ENCODE data around the gene CD82.

Gene CD82

GRCh38 chr11:44565211-44565952 is at the start of gene CD82:
Gene CD82 (plus strand): TSS chr11:44565663. CDS start chr11:44594663, 29,000 bp downstream.
- DNase-seq = peak; percentile 100

DNA sequence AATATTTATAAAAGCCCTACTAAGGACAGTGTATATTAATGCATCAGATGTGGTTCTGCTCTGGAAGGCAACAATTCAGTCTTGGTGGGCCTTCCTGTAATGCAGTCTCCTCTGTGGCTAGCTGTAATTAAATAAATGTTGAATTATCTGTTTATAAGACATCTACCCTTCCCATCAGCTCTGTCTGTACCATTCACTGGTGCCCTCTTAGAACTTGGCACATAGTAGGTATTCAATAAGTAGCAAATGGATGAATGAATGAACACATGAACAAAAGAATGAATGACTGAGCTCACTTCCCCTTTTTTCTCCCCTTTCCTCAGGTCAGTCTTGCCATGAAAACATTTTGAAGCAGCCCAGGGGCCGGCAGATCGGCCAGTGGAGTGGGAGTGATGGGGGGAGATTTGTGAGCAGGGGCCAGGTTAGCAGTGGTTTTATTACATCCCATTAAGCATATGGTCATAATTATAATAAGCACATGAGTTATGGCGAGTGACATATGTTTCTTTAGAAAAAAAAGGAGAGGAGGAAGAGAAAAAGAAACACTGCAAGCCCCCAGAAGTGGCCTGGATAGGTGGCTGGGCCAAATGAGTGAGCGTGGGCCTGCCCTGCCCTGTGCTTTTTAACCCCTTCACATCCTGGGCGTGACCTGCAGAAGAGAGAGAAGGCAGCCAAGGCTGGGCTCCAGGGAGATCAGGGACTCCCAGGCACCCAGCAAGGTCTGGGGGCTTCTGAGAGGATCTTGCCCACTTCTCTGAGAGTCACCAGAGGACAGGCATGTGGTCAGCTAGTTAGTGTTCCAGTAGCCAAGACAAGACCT is 48.6 kb upstream of the CD82 start:
- DNase-seq = peak; percentile 83

DNA sequence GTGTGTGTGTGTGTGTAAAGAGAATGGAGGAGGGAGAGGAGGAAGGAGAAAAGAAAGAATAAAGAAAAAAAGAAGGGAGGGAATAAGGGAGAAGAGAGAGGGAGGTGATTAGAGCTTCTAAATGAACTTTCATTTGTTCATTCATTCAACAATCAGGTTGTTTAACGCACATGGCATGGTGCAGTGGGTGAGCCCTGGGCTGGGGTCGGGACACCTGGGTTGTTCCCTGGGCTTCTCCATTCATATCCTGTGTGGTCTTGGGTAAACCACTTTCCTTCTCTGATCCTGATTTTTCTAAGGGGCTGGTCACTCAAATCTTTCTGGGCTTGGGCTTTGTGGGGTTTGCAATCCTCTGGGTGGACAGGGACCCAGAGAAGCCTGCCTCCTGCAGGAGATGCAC is 47.9 kb upstream of the CD82 start:
- DNase-seq = no peak

- no peak for DNase-seq
Observed at GRCh38 chr11:44518968-44519550, 46.4 kb upstream of the CD82 start.

DNA sequence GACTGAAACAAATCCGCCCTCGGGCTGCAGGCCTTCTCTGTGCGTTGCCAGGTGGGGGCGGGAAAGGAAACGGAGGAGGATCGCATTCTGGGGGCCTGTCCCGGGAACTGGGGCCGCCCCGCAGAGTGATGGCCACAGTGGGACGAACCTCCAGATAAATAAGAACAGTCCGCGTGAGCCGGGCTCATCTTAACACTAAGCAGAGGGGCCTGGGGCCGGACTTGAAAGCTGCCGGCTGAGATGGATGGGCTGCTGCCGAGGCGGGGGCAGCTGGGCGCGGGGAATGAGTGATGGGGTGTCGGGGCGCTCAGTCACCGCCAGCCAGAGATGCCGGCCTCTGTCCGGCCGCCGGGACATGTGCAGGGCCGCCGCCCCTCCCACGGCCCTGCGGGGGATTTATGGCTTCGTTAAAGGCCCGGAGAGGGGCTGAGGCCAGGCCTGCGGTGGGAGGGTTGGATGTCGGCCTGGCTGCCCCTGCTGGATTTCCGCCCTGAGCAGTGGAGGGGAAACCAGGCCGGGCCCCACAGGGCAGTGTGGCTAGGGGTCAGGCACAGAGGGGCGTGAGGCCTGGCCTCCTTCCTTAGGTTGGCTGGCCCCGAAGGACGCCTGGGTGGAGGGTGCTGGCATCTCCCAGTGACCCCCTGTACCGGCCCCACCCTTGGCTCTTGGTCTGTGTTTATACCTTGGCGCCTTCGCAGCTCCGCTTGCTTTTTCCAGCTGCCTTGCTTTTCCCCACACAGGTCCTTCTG is 45.3 kb upstream of the CD82 start:
- DNase-seq = no peak

GRCh38 chr11:44521148-44521547 is 44.3 kb upstream of the CD82 start:
- DNase-seq = no peak

DNA sequence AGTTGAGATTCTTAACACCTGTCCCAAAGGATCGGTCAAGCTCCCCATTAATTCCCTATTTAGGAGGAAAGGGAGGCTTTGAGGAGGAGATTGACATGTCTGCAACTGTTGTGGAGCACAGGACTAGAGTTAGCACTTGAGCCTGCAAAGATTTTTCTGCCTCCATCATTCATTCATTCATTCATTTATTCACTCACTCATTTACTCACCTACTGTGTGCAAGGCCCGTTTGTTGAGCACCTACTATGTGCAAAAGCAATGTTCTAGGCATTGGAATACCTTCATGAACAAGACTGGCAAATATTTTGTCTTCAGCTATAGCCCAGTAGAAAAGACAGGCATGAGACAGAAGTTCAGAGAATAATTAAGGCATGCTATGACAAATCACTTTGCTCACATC is 43.2 kb upstream of the CD82 start:
- no peak for DNase-seq

- DNase-seq = no peak
Observed at GRCh38 chr11:44524346-44524745, 41.1 kb upstream of the CD82 start.

GRCh38 chr11:44524751-44525201 is 40.7 kb upstream of the CD82 start:
- DNase-seq = no peak

DNA sequence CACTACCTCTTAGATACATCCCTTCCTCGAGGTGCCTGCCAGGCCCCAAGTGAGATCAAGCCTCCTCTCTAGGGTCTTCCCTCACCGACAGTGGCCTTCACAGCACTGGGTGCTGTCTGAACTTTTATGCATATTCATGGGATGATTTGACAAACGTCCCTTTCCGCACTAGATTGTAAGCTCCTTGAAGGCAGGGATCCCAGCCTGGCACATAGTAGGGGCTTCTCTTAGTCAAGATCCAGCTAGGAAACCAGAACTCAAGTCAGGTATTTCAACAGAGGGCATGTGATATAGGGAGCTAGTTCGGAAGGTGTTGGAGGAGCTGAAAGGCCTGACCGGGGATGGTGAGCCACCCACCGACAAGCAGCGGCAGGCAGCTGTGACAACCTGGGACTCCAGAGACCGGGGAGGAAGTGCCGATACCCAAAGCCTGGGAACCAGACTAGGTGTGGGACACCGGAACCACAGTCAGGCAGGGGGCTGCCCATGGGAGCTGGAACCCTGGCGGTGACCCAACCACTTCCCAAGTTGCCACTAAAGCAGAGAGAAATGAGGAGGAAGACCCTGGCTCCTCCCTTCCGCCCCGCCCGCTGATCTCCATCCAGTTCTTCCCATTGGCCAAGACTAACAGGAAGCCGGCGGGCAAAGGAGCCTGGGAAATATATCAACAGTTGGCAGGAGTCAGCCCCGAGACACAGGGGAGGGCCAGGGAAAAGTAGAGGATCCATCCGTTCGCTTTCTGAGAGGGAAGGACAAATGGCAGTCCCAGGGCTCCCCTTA is 39.8 kb upstream of the CD82 start:
- DNase-seq = no peak

DNA sequence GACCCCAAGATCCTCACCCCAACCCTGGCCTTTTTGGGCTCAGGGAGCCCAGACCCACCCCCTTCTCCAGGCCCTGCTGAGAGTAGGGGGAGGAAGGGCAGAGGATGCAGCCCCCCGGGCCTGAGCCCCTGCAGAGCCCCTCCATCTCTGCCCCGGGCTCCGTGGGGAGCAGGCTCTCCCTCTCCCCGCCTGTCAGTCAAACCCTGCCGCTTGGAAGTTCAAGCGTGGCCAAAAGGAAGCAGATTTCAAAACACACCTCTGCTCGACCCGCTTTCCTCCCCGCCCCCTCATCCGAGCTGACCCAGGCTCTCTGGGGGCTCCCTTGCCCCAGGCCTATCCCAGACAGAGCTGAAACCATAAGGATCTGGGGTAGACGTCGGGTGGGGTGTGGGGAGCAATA is 39.0 kb upstream of the CD82 start:
- DNase-seq = no peak

DNA sequence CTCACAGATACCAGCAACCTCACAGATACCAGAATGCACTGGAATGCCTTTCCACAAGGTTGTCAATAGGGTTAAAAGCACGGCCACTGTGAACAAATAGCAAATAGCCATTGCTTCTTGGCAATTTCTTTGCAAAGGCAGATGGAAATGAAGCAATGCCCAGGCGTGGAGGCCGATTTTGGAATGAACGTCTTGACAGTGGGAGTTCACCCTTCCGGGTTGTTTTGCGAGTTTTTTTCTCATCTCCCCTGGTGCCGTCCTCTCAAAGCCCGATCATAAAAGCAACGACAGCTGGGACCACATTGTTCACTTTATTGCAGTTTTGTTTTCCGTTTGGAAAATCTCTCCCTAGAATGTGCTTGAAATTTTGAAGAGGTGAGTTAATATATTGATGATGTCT is 38.0 kb upstream of the CD82 start:
- DNase-seq = no peak

- no peak for DNase-seq
Observed at GRCh38 chr11:44528103-44528502, 37.4 kb upstream of the CD82 start.

DNA sequence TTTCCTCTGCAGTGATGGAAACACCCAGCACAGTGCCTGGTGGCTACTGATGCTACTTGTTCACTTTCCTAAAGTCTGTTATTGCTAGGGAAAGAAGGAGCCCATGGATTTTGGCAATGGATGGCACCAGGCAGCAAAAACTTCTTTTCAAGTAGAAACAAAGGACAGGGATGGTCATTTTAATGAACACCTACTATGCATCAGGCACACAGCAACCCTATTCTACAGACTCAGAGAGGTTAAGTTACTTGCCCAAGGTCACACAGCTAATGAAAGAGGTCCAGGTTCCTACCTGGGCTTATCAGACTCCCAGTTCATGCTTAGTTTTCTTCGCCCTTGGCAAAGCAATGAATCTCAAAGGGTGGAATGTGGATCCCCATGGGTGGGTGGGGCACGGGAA is 36.9 kb upstream of the CD82 start:
- no peak for DNase-seq

DNA sequence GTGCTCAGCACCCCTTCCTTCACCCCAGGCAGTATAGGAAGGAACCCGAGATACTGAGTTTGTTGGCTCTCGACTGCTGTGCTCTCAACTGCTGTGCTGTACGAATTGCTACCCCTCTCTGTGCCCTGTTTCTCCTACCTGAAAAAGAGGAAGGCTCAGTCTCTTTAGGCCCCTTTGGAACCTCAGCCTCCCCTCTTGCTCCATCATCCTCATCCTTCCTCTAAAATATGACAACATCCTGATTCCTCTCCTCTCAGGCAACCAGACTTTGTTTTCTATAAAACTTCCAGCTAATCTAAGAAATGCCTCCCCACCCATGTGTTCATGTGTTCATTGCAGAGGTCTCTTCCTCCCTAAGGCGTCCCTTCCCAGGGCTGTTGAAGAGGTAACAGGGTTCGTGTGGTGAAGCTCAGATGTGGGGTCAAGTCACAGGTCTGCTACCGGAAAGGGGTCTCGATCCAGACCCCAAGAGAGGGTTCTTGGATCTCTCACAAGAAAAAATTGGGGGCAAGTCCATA is 35.5 kb upstream of the CD82 start:
- no peak for DNase-seq

- no peak for DNase-seq
Observed at GRCh38 chr11:44530413-44531115, 34.9 kb upstream of the CD82 start.

DNA sequence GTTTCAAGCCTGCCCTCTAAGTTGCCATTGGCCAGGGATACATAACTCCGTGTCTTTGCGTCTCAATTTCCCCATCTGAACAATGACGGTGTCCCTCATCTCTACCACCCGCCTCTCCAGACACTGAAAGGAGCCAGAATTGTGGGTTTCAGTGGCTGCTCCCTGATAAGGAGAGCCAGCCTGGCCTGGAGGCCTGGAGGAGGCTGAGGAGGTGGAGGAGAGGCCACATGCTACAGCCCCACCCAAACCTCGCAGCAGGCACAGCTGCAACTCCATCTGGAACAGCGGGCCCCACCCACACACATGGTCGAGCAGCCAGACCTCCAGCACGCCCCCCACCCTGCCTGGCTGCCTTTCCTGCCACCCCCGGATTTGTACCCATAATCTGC is 34.4 kb upstream of the CD82 start:
- peak; percentile 16 for DNase-seq

DNA sequence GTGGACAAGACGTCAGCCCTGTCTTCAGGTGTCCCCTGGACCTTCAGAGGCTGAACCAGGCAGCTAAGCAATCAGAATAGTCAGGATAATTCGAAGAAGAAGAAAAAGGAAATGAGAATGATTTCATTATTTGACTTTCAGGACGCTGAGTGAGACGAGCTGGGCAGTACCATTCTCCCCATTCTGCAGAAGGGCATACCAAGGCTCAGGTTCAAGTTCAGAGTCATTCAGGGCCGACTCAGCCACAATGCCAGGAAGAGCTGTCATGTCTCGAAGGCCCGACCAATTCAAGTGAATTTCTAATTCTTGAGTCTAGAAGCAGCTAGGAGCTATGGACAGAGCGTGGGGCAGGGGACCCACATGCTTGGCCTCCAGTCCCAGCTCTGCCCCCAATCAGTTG is 33.8 kb upstream of the CD82 start:
- DNase-seq = no peak

DNA sequence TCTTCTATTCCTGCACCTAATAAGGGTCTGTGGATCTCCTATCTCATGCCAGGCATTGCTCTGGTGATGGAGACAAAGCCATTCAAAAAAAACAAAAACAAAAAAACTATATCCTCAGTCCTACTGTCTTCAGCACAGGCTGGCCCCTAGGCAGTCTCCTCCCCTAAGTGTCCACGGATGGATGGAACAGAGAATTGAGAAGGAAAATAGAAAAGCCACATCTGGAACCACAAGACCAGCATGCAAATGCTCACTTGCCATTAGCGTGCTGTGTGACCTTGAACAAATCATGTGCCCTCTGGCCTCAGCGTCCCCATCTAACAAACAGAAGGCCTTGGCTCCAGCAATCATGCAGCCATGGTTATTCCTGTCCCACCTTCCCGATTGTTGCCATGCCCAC is 32.7 kb upstream of the CD82 start:
- no peak for DNase-seq

GRCh38 chr11:44533921-44534711 is 31.3 kb upstream of the CD82 start:
- no peak for DNase-seq

All from NCI-H69 (cell line).